ENCODE results near the gene BMERB1. TPM values are rescaled to one million over a fixed set of nuclear protein-coding genes. Genes with fewer than 3 reads are reported as not detected.
"Not testable (repeated sequence)": the region's sequence is repeated elsewhere in the genome, so short reads cannot be mapped to it uniquely, and the experiment has no call there.

Gene BMERB1
- total and polyA plus RNA-seq, 10 donors: 5.6 to 36.5 (median 19.0) TPM

- no peak for DNase-seq
- intact Hi-C loops (cut with DNase I; ENCODE audit: low total_unique reads): no loop called here
- WGBS, 5 donors: 89 to 96% (median 92%) methylated on average over 11 of the region's 11 CpGs
- no peaks in the 10 kb centered on the region for H3K9me3 ChIP-seq
- no peaks in the 10 kb centered on the region for H3K36me3 ChIP-seq
- peaks cover 0 to 26% (median 9%) of the 10 kb centered on the region in 7 donors for H3K27me3 ChIP-seq (replicated peaks in 1 of 7)
- TF ChIP-seq POLR2A (IDR thresholded peaks at IDR 0.05) (no peak), POLR2AphosphoS5 (IDR thresholded peaks at IDR 0.05) (no peak), CTCF (IDR thresholded peaks at IDR 0.05 in 8 of 11, conservative IDR thresholded peaks at IDR 0.05 in 3 of 11) (no peak)
- H3K27ac ChIP-seq: no peak overlapping the region
- H3K4me1 ChIP-seq: peaks cover 0 to 12% (median 8%) of the 10 kb centered on the region in 6 donors
- H3K4me3 ChIP-seq: no peak overlapping the region
Observed at GRCh38 chr16:15396948-15397594, 37.3 kb upstream of the BMERB1 start.

- Histone ChIP-seq H3K4me3 (no peak overlapping the region), H3K27ac (no peak overlapping the region), H3K4me1 (peaks cover 0 to 20% (median 12%) of the 10 kb centered on the region in 6 donors), H3K27me3 (replicated peaks in 1 of 7) (peaks cover 0 to 26% (median 9%) of the 10 kb centered on the region in 7 donors), H3K9me3 (no peaks in the 10 kb centered on the region), H3K36me3 (no peaks in the 10 kb centered on the region)
- TF ChIP-seq CTCF (IDR thresholded peaks at IDR 0.05 in 8 of 11, conservative IDR thresholded peaks at IDR 0.05 in 3 of 11): no peak
- TF ChIP-seq POLR2A (IDR thresholded peaks at IDR 0.05): no peak
- no peak for TF ChIP-seq POLR2AphosphoS5 (IDR thresholded peaks at IDR 0.05)
- intact Hi-C loops (cut with DNase I; ENCODE audit: low total_unique reads): no loop called here
- 80 to 90% (median 86%) methylated on average over 14 of the region's 14 CpGs for WGBS, 5 donors
- no peak for DNase-seq
Observed at GRCh38 chr16:15398618-15399316, 35.6 kb upstream of the BMERB1 start.

GRCh38 chr16:15399317-15399716, 35.1 kb upstream of the BMERB1 start:
- no peak overlapping the region for H3K27ac ChIP-seq
- DNase-seq: no peak
- WGBS, 5 donors: 85 to 100% (median 91%) methylated on average over 3 of the region's 3 CpGs
- intact Hi-C loops (cut with DNase I; ENCODE audit: low total_unique reads): no loop called here
- H3K4me1 ChIP-seq: peaks cover 0 to 25% (median 17%) of the 10 kb centered on the region in 6 donors
- no peaks in the 10 kb centered on the region for H3K9me3 ChIP-seq
- H3K36me3 ChIP-seq: no peaks in the 10 kb centered on the region
- H3K27me3 ChIP-seq (replicated peaks in 1 of 7): peaks cover 0 to 21% (median 9%) of the 10 kb centered on the region in 7 donors
- no peak overlapping the region for H3K4me3 ChIP-seq
- no peak for TF ChIP-seq POLR2AphosphoS5 (IDR thresholded peaks at IDR 0.05)
- no peak for TF ChIP-seq POLR2A (IDR thresholded peaks at IDR 0.05)
- TF ChIP-seq CTCF (IDR thresholded peaks at IDR 0.05 in 8 of 11, conservative IDR thresholded peaks at IDR 0.05 in 3 of 11): no peak

- not testable (repeated sequence) for DNase-seq
- WGBS, 5 donors: 93 to 97% (median 95%) methylated on average over 6 of the region's 6 CpGs
Observed at GRCh38 chr16:15400314-15400713, 34.1 kb upstream of the BMERB1 start.

More at GRCh38 chr16:15400314-15400713, 34.1 kb upstream of the BMERB1 start:
- H3K4me3 ChIP-seq; H3K9me3 ChIP-seq; H3K27ac ChIP-seq; intact Hi-C loops (cut with DNase I; ENCODE audit: low total_unique reads); H3K36me3 ChIP-seq: not testable (repeated sequence)
- H3K27me3 ChIP-seq (replicated peaks in 1 of 7): peaks cover 0 to 14% (median 9%) of the 10 kb centered on the region in 7 donors
- H3K4me1 ChIP-seq: peaks cover 0 to 33% (median 23%) of the 10 kb centered on the region in 6 donors
